T follicular helper cell (primary cell): ENCODE data around the gene WDR82.

Source experiments
- DNase-seq: peaks from one replicate; pipeline ENCODE4 v3.0.0-alpha.2; 2020; ENCODE audit warnings: low read depth

WDR82 gene

GRCh38 chr3:52238193-52238760, 40.2 kb downstream of the WDR82 start:
- no peak for DNase-seq

- no peak for DNase-seq
These were observed 40.7 kb downstream of the WDR82 start for GRCh38 chr3:52237657-52238172.

DNA sequence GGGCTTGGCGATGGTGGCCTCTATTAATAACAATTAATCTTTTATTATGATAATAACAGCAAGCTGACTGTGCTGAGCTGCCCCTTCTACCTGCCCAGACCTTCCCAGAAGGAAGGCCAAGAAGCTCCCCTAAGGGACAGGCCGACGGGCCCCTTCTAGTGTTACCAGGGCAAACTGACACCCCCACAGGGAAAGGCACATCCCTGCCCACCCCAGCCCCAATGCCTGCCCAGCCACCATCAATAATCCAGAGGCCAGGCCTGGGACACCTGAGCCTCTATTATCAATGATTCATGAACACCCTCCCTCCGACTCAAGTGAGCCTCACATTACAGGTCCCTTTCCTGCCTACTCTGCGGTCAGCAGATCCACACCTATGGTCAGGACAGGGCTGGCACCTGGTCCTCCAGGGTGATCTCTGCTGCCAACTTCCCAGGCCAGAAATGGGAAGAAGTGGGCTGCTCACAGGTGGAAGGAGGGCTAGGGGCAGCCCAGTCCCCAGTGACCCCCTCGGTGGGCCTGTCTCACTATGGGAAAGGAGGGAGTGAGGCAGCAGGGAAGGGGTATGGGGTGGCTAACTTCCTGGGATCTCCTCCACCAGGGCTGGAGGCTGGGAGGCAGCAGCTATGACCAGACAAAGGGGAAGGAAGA, 41.3 kb downstream of the WDR82 start:
- DNase-seq, result no peak

DNA sequence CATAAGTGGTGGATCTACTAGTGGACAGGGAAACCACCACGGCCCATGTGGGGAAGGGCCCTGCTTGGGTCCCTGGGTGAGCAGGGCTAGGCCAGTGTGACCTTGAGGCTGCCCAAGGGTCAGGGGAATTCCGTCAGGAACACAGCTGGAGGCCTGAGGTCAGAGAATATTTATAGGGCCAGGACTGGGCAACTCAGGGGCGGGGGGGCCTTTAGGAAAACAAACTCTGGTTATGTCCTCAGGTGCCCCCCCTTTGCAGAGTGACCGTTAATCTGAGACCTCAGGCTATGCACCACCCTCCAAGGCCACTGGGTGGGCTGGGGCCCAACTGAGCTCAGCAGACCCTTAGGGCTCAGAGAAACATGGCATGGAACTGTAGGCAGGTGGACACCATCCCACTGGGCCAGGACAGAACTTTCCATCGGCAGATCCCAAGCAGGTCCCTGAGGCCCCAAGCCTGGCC, 42.0 kb downstream of the WDR82 start:
- no peak for DNase-seq

DNA sequence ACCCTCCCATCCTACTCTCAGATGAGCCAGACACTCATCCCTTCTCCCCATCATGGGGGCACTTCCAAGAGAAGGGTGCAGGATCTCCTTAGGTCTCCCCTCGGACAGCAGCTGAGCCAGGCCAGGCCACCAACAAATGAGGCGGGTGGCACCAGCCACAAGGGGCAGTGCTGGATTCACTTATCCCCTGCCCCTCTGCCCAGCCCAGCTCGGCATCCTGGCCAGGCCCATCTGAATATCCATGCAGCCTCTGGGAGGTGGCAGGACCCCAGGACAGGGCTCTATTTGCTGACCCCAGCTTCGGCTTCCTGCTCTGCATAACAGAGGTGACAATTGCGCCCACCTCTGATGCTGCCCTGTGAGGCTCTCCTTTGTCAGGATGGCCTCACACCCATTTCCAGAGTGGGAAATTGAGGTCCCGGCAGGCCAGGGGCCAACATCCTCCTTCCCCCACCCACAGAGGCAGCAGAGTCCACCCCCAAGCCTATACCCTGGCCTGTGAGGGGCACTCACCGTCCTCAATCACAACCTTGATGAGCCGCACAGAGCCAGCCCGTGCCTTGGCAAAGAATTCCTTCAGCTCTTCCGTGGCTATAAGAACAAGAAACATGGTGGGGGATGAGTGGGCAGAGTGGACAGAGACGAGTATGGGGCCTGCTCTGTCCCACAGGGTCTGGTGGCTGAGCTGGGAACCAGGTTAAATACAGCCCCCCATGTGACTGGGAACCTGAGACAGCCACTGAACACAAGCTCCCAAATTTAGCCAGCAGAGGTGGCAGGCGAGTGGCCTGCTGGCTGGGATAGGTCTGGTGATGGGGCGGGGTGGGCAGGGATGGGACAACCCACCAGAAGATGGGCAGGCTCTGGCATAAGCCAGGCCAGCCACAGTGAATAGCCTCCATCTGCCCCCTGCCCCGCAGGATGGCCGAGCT, 43.7 kb downstream of the WDR82 start:
- no peak for DNase-seq

DNA sequence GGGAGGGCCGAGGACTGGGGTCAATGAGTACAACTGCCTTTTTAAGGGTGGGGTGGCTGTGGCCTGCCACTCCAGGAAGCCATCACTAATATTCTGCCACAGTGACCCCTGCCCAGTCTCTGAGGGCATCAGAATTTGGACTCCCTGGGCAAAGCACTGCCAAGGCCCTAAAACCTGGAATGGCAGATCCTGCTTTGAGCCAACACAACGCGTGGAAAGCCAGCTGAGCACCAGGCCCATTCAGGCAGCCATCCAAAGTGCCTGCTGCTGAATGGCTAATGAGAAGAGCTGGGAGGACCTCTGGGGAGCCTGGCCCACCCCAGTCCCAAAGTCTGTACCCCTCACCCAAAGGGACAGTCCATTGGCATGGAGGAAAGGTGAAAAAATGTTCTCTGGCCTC, 44.5 kb downstream of the WDR82 start:
- no peak for DNase-seq

DNA sequence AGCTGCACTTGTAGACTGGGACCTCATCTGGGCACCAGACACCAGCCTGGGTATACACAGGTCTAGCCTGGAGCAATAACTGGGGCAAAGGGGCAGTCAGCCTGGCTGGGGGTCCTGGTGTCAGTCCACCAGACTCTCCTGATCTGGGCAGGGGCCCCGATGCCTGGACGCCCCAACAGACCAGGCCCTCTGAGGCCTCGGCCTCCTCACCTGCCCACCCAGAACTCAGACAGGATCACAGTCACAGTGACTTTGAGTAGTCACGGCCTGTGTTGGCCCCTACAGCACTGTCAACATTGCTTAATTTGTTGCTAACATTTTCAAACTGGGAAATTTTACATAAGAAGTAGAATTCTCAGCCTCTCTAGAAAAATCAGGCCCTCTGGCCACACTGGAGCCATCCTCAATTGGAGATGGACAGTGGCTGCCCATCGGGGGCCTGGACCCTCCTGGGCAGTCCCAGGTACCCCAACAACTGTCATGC, 45.3 kb downstream of the WDR82 start:
- no peak for DNase-seq

- no peak for DNase-seq
These were observed 46.0 kb downstream of the WDR82 start for GRCh38 chr3:52232279-52233107.

DNA sequence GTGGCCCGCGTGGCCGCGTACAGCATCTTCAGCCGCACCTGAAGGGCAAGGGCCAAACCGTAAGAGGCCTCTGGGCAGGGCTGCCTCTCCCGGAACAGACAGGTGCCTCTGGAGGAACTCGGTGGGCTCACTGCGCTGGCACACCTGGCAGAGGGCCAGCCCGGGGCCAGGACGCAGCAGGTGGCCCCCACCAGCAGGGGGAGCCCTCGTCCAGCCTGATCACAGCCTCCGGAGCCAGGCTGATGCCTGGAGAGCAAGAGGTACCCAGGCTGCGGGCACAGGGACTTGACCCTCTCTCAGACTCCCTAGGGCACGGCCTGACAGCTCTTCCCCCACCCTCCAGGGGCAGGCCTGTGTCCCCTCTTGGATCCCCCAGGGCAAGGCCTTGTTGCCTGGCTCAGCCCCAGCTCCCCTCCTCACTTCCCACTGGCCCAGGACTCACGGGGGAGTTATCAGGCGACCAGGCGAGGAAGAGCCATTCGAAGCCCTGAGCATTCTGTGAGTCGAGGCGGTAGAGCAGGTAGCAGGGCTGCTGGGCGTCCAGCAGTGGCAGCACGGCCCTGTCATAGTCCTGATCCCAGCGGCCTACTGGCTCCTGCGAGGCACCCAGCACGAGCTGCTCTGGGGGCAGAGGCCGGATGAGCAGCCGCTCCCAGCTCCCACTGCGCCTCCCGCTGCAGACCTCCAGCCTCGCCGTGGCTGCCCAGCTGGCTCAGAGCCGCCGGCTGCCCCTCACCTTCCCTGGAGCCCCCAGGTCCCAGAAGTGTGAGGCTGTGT, 46.8 kb downstream of the WDR82 start:
- DNase-seq, result peak; percentile 86

GRCh38 chr3:52230889-52231499, 47.5 kb downstream of the WDR82 start:
- DNase-seq, result no peak

- DNase-seq, result no peak
These were observed 48.0 kb downstream of the WDR82 start for GRCh38 chr3:52230461-52230860.

DNA sequence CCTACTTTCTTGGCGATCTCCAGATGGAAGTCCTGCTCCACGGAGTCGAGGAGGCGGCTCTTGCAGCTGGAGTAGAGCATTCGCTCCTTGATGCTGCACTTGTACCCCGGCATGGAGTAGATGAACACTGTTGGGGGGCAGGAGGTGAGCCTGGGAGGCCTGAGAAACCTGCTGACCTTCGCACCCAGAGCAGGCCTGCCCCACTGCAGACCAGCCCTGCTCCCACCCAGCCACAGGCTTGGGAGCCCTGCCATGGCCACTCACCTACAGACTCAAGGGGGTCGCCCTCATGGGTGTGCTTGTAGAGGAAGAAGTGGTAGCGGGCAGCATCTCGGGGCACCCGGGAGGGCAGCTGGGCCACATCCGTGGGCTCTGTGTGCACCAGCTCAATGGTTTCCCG, 48.8 kb downstream of the WDR82 start:
- DNase-seq, result no peak

DNA sequence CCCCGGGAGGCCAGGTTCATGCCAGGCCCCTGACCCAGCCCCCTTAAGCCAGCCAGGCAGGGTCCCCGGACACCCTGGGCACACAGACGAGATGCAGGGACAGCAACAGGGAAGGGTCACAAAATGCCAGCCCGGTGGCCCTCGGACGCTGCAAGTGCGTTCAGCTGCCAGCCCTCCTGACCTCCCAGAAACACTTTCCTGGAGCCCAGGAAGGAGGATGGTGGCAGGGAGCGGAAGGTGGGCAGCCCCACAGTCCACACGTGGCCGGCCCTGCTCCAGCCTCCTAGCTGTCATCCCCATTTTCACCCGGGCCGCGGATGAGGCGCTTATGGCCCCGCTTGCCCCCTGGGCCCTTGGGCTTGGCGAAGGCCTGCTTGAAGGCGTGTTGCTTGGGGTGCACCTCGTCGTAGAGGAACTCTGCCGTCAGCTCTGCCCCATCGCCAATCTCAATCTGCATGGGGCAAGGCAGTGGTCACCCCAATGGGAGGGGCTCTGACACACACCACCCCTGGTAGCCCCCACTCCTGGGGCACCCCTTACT, 49.6 kb downstream of the WDR82 start:
- DNase-seq, result no peak

DNA sequence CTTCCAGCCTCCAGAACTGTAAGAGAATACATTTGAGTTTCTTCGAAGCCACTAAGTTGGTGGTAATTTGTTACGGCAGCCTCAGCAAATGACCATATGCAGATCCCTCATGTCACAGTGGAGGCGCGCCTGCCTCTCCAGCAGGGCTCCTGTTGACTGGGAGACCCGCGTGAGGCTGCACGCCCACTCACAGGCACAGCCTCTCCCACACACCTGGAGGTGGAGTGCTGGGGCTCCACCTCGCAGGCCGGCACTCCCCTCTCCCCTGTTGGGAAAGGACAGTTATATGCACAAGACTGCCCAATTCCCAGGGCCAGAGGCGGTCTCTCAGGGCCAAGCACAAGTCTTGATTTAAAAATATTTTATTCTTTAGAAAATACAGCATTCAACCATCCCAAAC, 50.2 kb downstream of the WDR82 start:
- DNase-seq, result no peak

- no peak for DNase-seq
These were observed 50.7 kb downstream of the WDR82 start for GRCh38 chr3:52227766-52228165.

GRCh38 chr3:52227117-52227516, 51.3 kb downstream of the WDR82 start:
- DNase-seq, result no peak

DNA sequence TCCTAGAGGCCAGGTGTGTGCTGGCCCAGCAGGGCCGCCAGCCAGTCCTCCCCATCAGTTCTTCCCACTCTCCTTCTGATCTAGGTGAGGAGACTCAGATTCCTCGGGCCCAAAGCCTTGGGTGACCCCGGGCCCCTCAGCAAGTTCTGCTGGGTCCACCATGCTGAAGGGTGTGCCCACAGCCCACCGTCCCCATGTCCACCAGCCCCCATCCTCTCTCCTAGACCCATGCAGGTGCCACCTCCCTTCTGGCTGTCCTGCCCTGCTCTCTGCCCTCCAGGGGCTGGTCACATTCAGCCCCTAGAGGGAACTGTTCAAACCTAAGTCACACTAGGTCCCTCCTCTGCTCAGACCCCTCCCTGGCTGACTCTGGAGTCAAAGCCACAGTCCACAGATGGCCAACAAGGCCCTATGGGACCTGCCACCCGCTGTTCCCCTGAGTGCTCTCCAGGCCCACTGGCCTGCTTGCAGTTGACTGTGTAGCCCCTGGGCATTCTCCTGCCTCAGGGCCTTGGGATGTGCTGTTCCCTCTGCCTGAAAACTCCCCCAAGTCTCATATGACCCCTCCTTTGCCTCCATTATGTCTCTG, 52.1 kb downstream of the WDR82 start:
- no peak for DNase-seq

DNA sequence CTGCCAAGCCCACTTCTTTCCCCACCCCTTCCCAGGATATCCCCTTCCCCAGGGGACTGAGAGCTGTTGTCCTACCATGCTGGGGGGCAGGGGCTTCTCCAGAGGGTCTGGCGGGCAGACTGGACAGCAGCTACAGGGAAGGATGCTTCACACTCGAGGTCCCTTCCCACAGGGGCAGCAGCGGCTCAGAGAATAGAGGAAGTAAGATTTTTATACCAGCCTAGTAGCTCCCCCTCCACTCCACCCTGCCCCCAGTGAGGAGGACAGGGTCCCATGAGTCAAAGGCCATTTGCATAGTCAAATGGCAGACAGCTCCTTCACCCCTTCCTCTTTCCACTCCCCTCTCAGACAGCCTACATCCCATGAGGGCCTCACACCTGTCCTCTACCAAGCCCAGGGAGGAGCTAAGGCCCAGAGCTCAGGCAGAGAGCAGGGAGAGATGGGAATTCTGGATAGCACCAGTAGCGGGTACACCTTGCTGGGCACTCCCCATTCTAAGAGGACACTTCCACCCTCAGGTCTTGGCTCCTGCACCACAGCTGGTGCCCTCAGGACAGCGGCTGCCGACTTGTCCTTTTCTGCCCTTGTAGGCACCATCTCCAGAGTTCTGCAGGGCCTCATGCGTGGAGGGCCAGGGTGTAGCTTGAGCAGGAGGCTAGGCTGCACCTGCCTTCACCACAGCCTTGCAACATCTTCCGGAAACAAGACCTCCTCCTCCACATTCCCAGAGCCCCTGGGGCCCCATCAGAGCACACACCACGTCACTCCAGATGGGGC, 52.8 kb downstream of the WDR82 start, which contains the start of gene TLR9:
TSS of gene TLR9 (minus strand) at position 194 of the 777 bp plus-strand sequence. CDS start at position 78, 116 bp downstream.
- no peak for DNase-seq
